GM12878 (cell line): Measurements from ENCODE around the gene LLPH. TPM values are rescaled to one million over a fixed set of nuclear protein-coding genes. Genes with fewer than 3 reads are reported as not detected.

Experiments used
- BRCA1 ChIP-seq: IDR thresholded peaks from 2 replicates; pipeline ENCODE4 v1.6.1; 2011; ENCODE audit warnings: low read depth, low read length, improper control_type of control experiment
- CBX5 ChIP-seq: sonication (generic); IDR thresholded peaks from 2 replicates; pipeline ENCODE4 v1.6.1; 2016; ENCODE audit warnings: low read depth, moderate library complexity, mild to moderate bottlenecking, inconsistent platforms
- CHD4 ChIP-seq: fragments of 200-600 bp; sonication (generic); IDR thresholded peaks from 2 replicates; pipeline ENCODE4 v1.6.1; 2016; ENCODE audit warnings: mild to moderate bottlenecking
- CTCF ChIP-seq, 3 experiments: IDR thresholded peaks in 2 of 3; conservative IDR thresholded peaks in 1 of 3; 2 replicates each; pipeline ENCODE4 v1.5.1; 2011; ENCODE audit warnings: low read depth in 3 of 3, low read length in 3 of 3, mild to moderate bottlenecking in 3 of 3, control low read depth in 2 of 3, moderate library complexity in 2 of 3, inconsistent platforms in 1 of 3, mixed read lengths in 1 of 3; ENCODE audit not compliant: control insufficient read depth in 2 of 3, insufficient read depth in 1 of 3; ENCODE audit errors: extremely low read depth in 1 of 3
- ESRRA ChIP-seq: IDR thresholded peaks from 2 replicates; pipeline ENCODE4 v1.6.1; 2012; ENCODE audit warnings: mild to moderate bottlenecking, low read length, improper control_type of control experiment
- FOS ChIP-seq: IDR thresholded peaks from 3 replicates; pipeline ENCODE4 v1.6.1; 2011; ENCODE audit warnings: borderline replicate concordance; ENCODE audit not compliant: insufficient read length; ENCODE audit errors: extremely low read depth
- HCFC1 ChIP-seq: fragments of 150-350 bp; IDR thresholded peaks from 2 replicates; pipeline ENCODE4 v1.6.1; 2014; ENCODE audit warnings: low read length
- HDAC2 ChIP-seq: fragments of 200-600 bp; sonication (generic); IDR thresholded peaks from 2 replicates; pipeline ENCODE4 v1.6.1; 2017
- IKZF1 ChIP-seq: fragments of 450-650 bp; conservative IDR thresholded peaks from 2 replicates; pipeline ENCODE4 v1.6.1; 2017; ENCODE audit warnings: antibody characterized with exemption, mild to moderate bottlenecking
- IKZF2 ChIP-seq, 2 experiments: fragments of 450-650 bp; IDR thresholded peaks; 2 replicates each; pipeline ENCODE4 v1.6.1; 2017; ENCODE audit warnings: mild to moderate bottlenecking in 2 of 2, moderate library complexity in 2 of 2
- KLF5 ChIP-seq: fragments of 450-650 bp; IDR thresholded peaks from 2 replicates; pipeline ENCODE4 v1.6.1; 2014; ENCODE audit warnings: mild to moderate bottlenecking; ENCODE audit not compliant: partially characterized antibody
- MXI1 ChIP-seq: fragments of 150-350 bp; IDR thresholded peaks from 2 replicates; pipeline ENCODE4 v1.6.1; 2011; ENCODE audit warnings: low read depth, mild to moderate bottlenecking, inconsistent platforms, low read length, improper control_type of control experiment
- NFXL1 ChIP-seq: fragments of 450-650 bp; IDR thresholded peaks from 2 replicates; pipeline ENCODE4 v1.6.1; 2017; ENCODE audit warnings: antibody characterized with exemption, mild to moderate bottlenecking, borderline replicate concordance
- NR2F1 ChIP-seq: fragments of 450-650 bp; conservative IDR thresholded peaks from 2 replicates; pipeline ENCODE4 v1.6.1; 2017; ENCODE audit warnings: mild to moderate bottlenecking
- RFX5 ChIP-seq: IDR thresholded peaks from 2 replicates; pipeline ENCODE4 v1.6.1; 2011; ENCODE audit warnings: low read depth, low read length, improper control_type of control experiment
- SKIL ChIP-seq: fragments of 450-650 bp; IDR thresholded peaks from 2 replicates; pipeline ENCODE4 v1.6.1; 2017; ENCODE audit warnings: mild to moderate bottlenecking, low read depth, inconsistent platforms; ENCODE audit not compliant: poor library complexity, severe bottlenecking
- SREBF1 ChIP-seq: IDR thresholded peaks from 2 replicates; pipeline ENCODE4 v1.6.1; 2012; ENCODE audit warnings: mild to moderate bottlenecking, low read length
- TCF3 ChIP-seq: IDR thresholded peaks from 2 replicates; pipeline ENCODE4 v1.6.1; 2012; ENCODE audit warnings: low read depth, mild to moderate bottlenecking, low read length, borderline replicate concordance; ENCODE audit not compliant: insufficient read depth
- ZNF274 ChIP-seq: IDR thresholded peaks from one replicate; pipeline ENCODE4 v1.8.0; 2011; ENCODE audit not compliant: insufficient read length, insufficient read depth
- ZSCAN29 ChIP-seq: fragments of 450-650 bp; IDR thresholded peaks from 2 replicates; pipeline ENCODE4 v1.6.1; 2017; ENCODE audit warnings: mild to moderate bottlenecking, moderate library complexity
- polyA plus RNA-seq, 11 experiments: library from polyadenylated mRNA; depleted of rRNA in 4 of 11; unstranded in 6 of 11; stranded (reverse) in 5 of 11; fragments of >200 nt; fragmentation: Nextera tagmentation in 4 of 11; fragmentation: Illumina TruSeq in 1 of 11; extraction: Ambion mirVana in 4 of 11; extraction: Trizol in 1 of 11; gene quantifications; 1 replicate in 1 of 11; 2 replicates in 10 of 11; pipeline versions ENCODE4 v1.2.1 to v1.2.3, GENCODE V29; 2011 to 2016; ENCODE audit warnings: inconsistent platforms in 2 of 11, missing spikeins in 2 of 11, low read depth in 1 of 11
- total RNA-seq, 4 experiments: library from RNA; depleted of rRNA in 3 of 4; stranded (reverse); fragments of >200 nt in 3 of 4; fragmentation: Illumina TruSeq in 1 of 4; extraction: Trizol in 1 of 4; gene quantifications; 2 replicates each; pipeline versions ENCODE4 v1.2.1 to v1.2.3, GENCODE V29; 2013 to 2021
- TF ChIP-seq, protein P1 (sequence below): IDR thresholded peaks from 2 replicates; pipeline ENCODE4 v1.6.1; 2011; ENCODE audit warnings: low read depth, low read length, improper control_type of control experiment, borderline replicate concordance
- TF ChIP-seq, protein P2 (sequence below): IDR thresholded peaks from 2 replicates; pipeline ENCODE4 v1.6.1; 2012; ENCODE audit warnings: mild to moderate bottlenecking, low read depth, low read length

Gene LLPH
- total and polyA plus RNA-seq, 10 of the 15 experiments (the other 5 are each of a cell fraction or from before 2014, with no cell fraction given) = 15.2 to 107 (median 70.4) TPM

DNA sequence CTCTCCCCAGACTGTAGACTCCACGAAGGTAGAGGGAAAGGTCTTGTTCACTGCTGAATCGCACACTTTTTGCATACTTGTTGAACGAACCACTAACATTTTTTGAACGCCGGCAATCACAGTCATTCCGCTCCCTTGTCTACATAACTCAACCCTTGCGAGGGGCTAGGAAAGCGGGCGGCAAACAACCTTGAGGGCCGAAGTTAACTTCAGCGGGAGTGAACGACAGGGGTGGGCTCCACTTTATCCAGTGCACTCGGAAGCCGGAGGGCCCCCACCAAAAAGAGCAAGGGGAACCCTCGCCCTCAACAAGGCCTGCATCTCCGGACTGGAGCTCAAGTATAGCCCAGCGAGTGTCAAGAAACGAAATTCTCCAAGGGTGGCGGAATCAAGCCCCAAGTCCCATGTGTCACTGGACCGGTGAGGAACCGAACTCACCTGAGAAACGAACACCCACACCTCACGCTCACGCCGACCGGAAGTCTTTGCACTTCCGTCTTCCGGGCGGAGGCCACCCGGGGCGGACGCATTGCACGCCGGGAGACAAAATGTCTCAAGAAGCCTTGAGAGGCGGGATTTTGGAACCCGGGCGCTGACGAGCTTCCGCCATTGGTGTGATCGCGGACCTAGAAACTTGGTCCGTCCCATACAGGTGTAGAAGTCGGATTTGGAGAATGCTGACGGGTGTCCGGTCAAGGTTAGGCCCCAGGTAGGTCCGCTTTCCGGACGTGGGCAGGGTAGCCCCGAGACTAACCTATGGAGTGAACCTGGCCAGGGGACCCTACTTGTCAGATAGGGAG lies at the start of gene LLPH (continued):
- TF ChIP-seq IKZF1 = peak; percentile 58
- TF ChIP-seq SREBF1 = no peak
- TF ChIP-seq, protein P1, sequence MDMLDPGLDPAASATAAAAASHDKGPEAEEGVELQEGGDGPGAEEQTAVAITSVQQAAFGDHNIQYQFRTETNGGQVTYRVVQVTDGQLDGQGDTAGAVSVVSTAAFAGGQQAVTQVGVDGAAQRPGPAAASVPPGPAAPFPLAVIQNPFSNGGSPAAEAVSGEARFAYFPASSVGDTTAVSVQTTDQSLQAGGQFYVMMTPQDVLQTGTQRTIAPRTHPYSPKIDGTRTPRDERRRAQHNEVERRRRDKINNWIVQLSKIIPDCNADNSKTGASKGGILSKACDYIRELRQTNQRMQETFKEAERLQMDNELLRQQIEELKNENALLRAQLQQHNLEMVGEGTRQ = no peak
- no peak for TF ChIP-seq TCF3
- TF ChIP-seq BRCA1 = no peak
- TF ChIP-seq HDAC2 = no peak
- no peak for TF ChIP-seq NFXL1
- no peak for TF ChIP-seq RFX5
- TF ChIP-seq IKZF2 (IDR thresholded peaks at IDR 0.05) = no peak
- peak; percentile 57; the same call in 1 of the 2 replicates for TF ChIP-seq CBX5
- no peak for TF ChIP-seq CHD4
- peak; percentile 82 for TF ChIP-seq NR2F1
- peak; percentile 86; the same call in 1 of the 2 replicates for TF ChIP-seq MXI1
- no peak for TF ChIP-seq CTCF (IDR thresholded peaks at IDR 0.05 in 2 of 3, conservative IDR thresholded peaks at IDR 0.05 in 1 of 3; ENCODE audit: control insufficient read depth in 2 of 3, extremely low read depth in 1 of 3, insufficient read depth in 1 of 3, low read depth in 3 of 3, low read length in 3 of 3)
- TF ChIP-seq ZNF274 = no peak
- TF ChIP-seq ZSCAN29 = no peak; the same call in 1 of the 2 replicates
- TF ChIP-seq ESRRA = 0 out of 2 replicates have a peak, but pooled peaks have one; percentile 6
- TF ChIP-seq KLF5 = no peak
- TF ChIP-seq HCFC1 = peak; percentile 70
- no peak for TF ChIP-seq FOS
- TF ChIP-seq, protein P2, sequence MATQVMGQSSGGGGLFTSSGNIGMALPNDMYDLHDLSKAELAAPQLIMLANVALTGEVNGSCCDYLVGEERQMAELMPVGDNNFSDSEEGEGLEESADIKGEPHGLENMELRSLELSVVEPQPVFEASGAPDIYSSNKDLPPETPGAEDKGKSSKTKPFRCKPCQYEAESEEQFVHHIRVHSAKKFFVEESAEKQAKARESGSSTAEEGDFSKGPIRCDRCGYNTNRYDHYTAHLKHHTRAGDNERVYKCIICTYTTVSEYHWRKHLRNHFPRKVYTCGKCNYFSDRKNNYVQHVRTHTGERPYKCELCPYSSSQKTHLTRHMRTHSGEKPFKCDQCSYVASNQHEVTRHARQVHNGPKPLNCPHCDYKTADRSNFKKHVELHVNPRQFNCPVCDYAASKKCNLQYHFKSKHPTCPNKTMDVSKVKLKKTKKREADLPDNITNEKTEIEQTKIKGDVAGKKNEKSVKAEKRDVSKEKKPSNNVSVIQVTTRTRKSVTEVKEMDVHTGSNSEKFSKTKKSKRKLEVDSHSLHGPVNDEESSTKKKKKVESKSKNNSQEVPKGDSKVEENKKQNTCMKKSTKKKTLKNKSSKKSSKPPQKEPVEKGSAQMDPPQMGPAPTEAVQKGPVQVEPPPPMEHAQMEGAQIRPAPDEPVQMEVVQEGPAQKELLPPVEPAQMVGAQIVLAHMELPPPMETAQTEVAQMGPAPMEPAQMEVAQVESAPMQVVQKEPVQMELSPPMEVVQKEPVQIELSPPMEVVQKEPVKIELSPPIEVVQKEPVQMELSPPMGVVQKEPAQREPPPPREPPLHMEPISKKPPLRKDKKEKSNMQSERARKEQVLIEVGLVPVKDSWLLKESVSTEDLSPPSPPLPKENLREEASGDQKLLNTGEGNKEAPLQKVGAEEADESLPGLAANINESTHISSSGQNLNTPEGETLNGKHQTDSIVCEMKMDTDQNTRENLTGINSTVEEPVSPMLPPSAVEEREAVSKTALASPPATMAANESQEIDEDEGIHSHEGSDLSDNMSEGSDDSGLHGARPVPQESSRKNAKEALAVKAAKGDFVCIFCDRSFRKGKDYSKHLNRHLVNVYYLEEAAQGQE = no peak; the same call in 1 of the 2 replicates
- no peak for TF ChIP-seq SKIL
